GM18505 (cell line): ENCODE results near the gene RETSAT.
"Not testable (repeated sequence)": the region's sequence is repeated elsewhere in the genome, so short reads cannot be mapped to it uniquely, and the experiment has no call there.

Experiments
- ATAC-seq: cut with Tn5 transposase; IDR thresholded peaks from one replicate; pipeline ENCODE4 v1.9.1; 2021; ENCODE audit not compliant: unreplicated experiment
- POLR2A ChIP-seq: IDR thresholded peaks from 4 replicates; pipeline ENCODE4 v1.6.1; 2011; ENCODE audit warnings: borderline replicate concordance; ENCODE audit not compliant: insufficient read depth, insufficient read length; ENCODE audit errors: extremely low read depth

RETSAT gene

DNA sequence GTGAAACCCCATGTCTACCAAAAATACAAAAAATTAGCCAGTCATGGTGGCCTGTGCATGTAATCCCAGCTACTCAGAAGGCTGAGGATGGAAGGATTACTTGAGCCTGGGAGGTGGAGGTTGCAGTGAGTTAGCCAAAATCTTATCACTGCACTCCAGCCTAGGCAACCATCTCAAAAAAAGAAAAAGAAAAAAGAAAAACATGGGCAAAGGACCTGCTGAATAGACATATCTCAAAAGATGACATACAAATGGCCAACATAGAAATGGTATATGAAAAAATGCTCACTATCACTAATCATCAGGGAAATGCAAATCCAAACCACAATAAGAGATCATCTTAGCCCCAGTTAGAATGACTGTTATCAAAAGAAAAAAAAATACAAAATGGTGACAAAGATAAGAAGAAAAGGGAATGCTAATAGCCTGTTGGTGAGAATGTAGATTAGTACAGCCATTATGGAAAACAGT is 25.1 kb downstream of the RETSAT start:
- TF ChIP-seq POLR2A = no peak
- no peak for ATAC-seq

DNA sequence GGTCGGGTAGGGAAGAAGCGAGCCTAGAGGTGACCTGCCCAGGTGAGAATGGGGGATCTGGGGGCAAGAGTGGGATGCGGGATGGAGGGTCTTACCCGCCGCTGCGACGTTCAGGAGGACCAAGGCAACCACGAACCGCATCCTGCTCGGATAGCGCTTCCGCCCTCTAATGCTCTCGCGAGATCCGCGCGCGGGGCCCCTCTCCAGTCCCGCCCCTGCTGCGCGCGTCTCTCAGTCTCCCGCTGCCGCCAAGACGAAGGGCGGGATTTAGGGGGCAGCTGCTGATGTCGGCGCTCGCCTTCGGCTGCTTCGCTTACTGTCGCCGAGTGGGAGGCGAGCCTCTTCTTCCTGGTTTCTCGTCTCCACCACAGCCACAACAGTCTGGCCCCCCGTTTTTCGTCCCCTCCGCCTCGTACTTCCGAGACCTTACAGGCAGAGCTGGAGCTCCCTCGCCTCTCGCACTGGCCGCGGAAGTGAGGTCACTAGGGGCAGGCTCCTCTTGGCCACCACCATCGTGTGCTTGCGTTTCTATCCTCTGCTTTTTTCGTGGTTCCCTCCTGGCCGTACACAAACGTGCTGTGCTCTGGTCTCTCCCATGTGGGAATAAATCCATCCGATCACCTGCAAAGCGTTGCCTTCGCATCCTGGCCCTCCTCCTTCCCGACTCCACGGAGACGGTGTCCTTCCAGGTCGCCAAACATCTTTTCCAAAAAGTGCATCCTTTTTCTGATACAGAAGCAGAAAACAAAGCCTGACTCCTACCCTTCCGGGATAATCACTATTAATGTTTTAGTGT is 26.3 kb downstream of the RETSAT start, which contains the start of gene TGOLN2:
TSS of gene TGOLN2 (minus strand) at position 168 of the 796 bp plus-strand sequence. CDS start at position 141, 27 bp downstream.
- peak; percentile 85 for ATAC-seq
- TF ChIP-seq POLR2A = peak; percentile 99

DNA sequence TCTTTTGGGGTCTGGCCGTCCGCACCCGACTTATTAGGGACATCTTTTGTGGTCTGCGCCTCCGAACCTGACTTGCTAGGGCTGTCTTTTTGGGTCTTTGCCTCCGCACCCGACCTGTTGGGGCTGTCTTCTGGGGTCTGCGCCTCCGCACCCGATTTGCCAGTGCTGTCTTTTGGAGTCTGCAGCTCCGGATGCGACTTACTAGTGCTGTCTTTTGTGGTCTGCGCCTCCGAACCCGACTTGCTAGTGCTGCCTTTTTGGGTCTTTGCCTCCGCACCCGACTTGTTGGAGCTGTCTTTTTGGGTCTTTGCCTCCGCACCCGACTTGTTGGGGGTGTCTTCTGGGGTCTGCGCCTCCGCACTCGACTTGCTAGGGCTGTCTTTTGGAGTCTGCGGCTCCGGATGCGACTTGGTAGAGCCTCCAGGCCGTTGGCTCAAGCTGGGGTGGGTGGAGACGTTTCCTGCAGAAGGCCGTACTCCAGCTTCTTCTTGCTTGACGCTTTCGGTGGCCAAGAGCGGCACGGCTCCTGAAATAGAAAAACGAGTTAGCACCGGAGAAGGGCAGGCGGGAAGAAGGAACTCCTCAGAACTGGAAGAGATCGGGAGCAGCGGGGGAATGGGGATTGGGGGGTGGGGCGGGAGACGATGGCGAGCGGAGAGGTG is 27.0 kb downstream of the RETSAT start:
- no peak for ATAC-seq
- no peak for TF ChIP-seq POLR2A

DNA sequence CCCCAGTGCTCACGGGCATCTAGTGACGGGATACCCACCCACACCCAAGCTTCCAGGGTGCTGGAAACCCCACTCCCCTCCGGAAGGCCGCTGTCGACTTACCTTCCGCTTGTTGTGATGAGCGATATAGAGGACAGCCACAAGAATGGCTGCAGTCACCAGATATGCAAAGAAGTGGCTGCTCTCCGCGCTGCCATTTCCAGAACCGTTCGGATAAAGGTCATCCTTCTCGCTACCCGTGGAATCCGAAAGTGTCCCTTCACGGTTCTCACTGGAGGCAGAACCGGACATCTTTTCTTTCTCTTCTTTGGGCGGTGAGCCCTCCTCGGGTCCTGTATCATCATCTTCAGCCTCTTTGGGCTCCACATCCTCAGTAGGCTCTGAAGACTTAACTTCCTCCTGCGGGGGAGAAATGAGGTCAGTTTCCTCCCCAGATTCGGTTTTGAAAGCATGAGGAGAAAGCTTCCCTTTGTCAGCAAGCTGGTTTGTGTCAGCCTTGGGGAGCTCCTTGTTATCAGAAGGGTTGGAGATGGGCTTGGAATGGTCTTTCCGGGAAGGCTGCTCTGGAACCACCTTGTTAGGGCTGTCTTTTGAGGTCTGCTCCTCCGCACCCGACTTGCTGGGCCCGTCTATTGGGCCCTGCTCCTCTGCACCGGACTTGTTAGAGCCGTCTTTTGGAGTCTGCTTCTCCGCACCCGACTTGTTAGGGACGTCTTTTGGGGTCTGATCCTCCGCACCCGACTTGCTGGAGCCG is 27.7 kb downstream of the RETSAT start:
- ATAC-seq = no peak
- TF ChIP-seq POLR2A = peak; percentile 27

- ATAC-seq = no peak
- TF ChIP-seq POLR2A = no peak
Measured at GRCh38 chr2:85325466-85325811, 28.9 kb downstream of the RETSAT start.

GRCh38 chr2:85324639-85325465 is 29.5 kb downstream of the RETSAT start:
- ATAC-seq = no peak
- TF ChIP-seq POLR2A = no peak

DNA sequence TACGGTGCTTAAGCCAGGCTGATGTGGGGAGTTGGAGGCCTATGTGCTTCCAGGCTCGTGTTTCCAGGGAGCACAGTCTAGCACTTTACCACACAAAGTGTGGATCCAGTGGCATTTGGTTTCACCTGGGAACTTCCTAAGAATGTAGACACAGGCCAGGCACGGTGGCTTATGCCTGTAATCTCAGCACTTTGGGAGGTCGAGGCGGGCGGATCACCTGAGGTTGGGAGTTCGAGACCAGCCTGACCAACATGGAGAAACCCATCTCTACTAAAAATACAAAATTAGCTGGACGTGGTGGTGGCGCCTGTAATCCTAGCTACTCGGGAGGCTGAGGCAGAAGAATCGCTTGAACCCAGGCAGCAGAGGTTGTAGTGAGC is 30.4 kb downstream of the RETSAT start:
- not testable (repeated sequence) for ATAC-seq

DNA sequence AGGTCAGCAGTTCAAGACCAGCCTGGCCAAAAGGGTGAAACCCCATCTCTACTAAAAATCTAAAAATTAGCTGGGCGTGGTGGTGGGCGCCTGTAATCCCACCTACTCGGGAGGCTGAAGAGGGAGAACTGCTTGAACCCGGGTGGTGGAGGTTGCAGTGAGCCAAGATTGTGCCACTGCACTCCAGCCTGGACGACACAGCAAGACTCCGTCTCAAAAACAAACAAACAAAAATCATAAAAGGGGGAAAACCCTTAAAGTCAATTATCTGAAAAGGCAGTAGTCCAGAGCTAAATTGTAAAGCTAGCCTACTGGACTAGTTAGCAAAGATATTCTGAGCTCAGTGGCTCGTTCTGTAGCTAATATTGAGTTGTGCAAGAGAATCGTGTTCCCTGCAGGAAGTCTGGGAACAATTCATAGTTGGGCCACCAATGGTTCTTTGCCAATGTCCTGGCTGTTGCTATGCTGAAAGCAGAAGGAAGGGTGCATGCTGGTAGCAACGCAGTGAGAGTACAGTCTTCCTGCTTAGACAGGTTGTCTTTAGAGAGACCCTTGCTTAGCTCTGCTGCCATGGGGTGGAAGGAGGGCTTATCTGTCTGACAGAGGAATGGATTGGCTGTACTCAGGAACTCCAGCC is 30.9 kb downstream of the RETSAT start:
- TF ChIP-seq POLR2A = no peak
- ATAC-seq = no peak

- TF ChIP-seq POLR2A = no peak
- no peak for ATAC-seq
Measured at GRCh38 chr2:85319796-85320195, 34.5 kb downstream of the RETSAT start.

DNA sequence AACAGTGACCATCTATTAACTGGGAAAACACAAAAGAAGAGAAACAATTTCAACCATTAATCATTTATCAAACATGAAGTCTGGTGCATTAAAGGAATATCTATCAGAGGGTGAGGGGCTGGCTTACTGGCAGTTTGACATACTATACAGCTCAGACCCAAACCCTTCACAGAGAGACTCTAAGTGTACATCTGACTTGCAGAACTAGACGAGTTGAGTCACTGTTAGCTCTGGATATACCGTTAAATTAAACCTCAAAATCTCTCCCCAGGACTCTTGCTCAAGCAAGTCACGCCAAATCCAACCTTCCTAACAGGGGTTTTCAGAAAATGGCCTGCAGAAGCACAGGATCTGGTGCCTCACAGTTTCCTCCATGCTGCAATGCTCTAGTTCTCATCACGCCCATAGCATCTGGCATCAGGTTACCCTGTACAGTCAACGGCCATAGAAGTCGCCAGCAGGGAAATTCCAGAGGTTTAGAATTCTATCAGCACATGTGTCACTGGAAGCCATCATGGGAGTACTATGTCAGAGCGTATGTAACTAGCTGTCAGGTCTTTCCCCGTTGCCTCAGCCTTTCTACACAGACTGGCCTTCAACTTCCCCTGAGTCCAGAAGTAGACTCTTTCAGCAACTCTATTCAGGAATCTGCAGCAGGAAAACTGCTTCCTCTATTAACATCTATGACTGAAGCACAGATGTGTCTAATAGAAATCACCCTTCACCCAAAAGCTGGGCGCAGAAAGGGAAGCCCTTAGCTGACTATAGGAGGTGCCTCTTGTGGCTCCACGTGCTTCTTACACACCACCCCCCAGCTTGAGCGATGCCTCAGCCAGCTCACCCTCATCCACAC is 35.9 kb downstream of the RETSAT start:
- ATAC-seq = no peak

DNA sequence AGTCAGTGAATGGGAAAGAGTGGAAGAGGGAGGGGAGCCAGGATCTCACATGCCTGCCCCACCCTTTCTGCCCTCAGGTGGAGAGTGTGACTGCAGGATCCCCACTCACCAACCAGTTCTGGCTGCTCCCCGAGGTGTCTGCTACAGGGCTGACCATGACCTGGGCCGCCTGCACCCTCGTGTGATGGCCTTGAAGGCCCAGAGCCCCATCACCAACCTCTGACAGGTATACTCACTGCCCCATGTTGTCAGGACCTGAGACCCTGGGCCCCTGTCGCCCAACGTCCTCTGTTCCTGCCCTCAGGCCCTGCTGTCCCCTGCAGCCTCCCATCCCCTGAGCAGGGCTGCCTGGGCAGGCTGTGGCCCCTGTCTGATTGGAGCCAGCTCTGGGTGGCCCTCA is 38.4 kb downstream of the RETSAT start:
- ATAC-seq = not testable (repeated sequence)

More for the DNA sequence above, 35.9 kb downstream of the RETSAT start:
- TF ChIP-seq POLR2A = no peak

GRCh38 chr2:85314884-85315242 is 39.5 kb downstream of the RETSAT start:
- no peak for ATAC-seq
- TF ChIP-seq POLR2A = no peak
